Endothelial cell of umbilical vein (primary cell): ENCODE results near the gene GNB5. TPM values are rescaled to one million over a fixed set of nuclear protein-coding genes. Genes with fewer than 3 reads are reported as not detected.

ENCODE experiments used
- BruUV-seq: library from RNA; stranded (reverse); fragments of 400-500 nt; replicated peaks from 2 replicates; lab custom pipeline; 2021; lab: Mats Ljungman, UMichigan
- CTCF ChIA-PET: fragments of 300-600, 350-600 bp; sonication (Branson Sonifier 250); formaldehyde crosslinking; loops from one replicate; lab custom pipeline; 2021; ENCODE audit warnings: antibody characterized with exemption, inconsistent platforms; lab: Charles Lee
- POLR2A ChIA-PET: fragments of 300-600, 350-600 bp; sonication (Branson Sonifier 250); formaldehyde crosslinking; loops from one replicate; lab custom pipeline; 2021; ENCODE audit warnings: antibody characterized with exemption, inconsistent platforms; lab: Charles Lee
- DNase-seq: peaks from one replicate; pipeline ENCODE4 v3.0.0-alpha.2; 2011; ENCODE audit warnings: low read depth, low spot score
- FAIRE-seq: peaks from 2 replicates; lab custom pipeline; 2011; peaks lifted over from hg19 to GRCh38; lab: Jason Lieb, UNC
- H2AFZ ChIP-seq: 2 replicates; pipeline ENCODE4 v1.6.0; 2012; ENCODE audit warnings: low read depth, low read length, control low read depth, inconsistent platforms
- H3K27ac ChIP-seq: 2 replicates; pipeline ENCODE4 v1.5.1; 2011; ENCODE audit warnings: low read depth, mild to moderate bottlenecking, control low read depth, low read length, moderate library complexity; ENCODE audit not compliant: insufficient read depth
- H3K27me3 ChIP-seq, 2 experiments: 2 replicates each; pipeline versions ENCODE4 v1.6.0 to v1.6.1; 2011; ENCODE audit warnings: low read length in 2 of 2, mixed read lengths in 1 of 2; ENCODE audit not compliant: control insufficient read depth in 2 of 2, insufficient read depth in 2 of 2
- H3K36me3 ChIP-seq, 2 experiments: 2 replicates in 1 of 2; 3 replicates in 1 of 2; pipeline ENCODE4 v1.5.1; 2011; ENCODE audit warnings: low read length in 2 of 2, mild to moderate bottlenecking in 1 of 2, moderate library complexity in 1 of 2; ENCODE audit not compliant: control insufficient read depth in 2 of 2, insufficient read depth in 2 of 2; ENCODE audit errors: extremely low read depth in 1 of 2
- H3K4me1 ChIP-seq: 3 replicates; pipeline ENCODE4 v1.5.1; 2011; ENCODE audit warnings: mild to moderate bottlenecking, low read length; ENCODE audit not compliant: control insufficient read depth, insufficient read depth; ENCODE audit errors: extremely low read depth
- H3K4me2 ChIP-seq: 2 replicates; pipeline ENCODE4 v1.6.1; 2011; ENCODE audit warnings: low read length, control low read depth, mixed read lengths; ENCODE audit not compliant: insufficient read depth
- H3K4me3 ChIP-seq, 3 experiments: fragments of 200-600 bp in 1 of 3; sonication (generic), shearing (Covaris generic) in 1 of 3; replicated peaks in 1 of 3; 2 replicates each; pipeline ENCODE4 v1.5.1; 2011 to 2016; ENCODE audit warnings: control low read depth in 3 of 3, low read length in 3 of 3, mild to moderate bottlenecking in 2 of 3, inconsistent platforms in 1 of 3, low read depth in 1 of 3, moderate library complexity in 1 of 3; ENCODE audit not compliant: insufficient read depth in 1 of 3
- H3K79me2 ChIP-seq: 2 replicates; pipeline ENCODE4 v1.6.0; 2012; ENCODE audit warnings: low read length, inconsistent platforms; ENCODE audit not compliant: control insufficient read depth, insufficient read depth
- H3K9ac ChIP-seq: replicated peaks from 2 replicates; pipeline ENCODE3; 2011; ENCODE audit warnings: low read length, control low read depth; ENCODE audit not compliant: insufficient read depth; ENCODE audit errors: extremely low read depth
- H3K9me1 ChIP-seq: replicated peaks from 3 replicates; pipeline ENCODE4 v1.6.0; 2011; ENCODE audit warnings: mild to moderate bottlenecking, low read length; ENCODE audit not compliant: control insufficient read depth, insufficient read depth; ENCODE audit errors: extremely low read depth
- H3K9me3 ChIP-seq: replicated peaks from 2 replicates; pipeline ENCODE4 v1.5.1; 2012; ENCODE audit warnings: low read length, inconsistent platforms; ENCODE audit not compliant: control insufficient read depth, insufficient read depth
- H4K20me1 ChIP-seq: replicated peaks from 2 replicates; pipeline ENCODE3; 2011; ENCODE audit warnings: mild to moderate bottlenecking, low read length; ENCODE audit not compliant: control insufficient read depth, insufficient read depth; ENCODE audit errors: extremely low read depth
- EZH2 ChIP-seq: IDR thresholded peaks from 2 replicates; pipeline ENCODE4 v1.6.1; 2012; ENCODE audit warnings: borderline replicate concordance, low read depth, mild to moderate bottlenecking, moderate library complexity, low read length, inconsistent platforms; ENCODE audit not compliant: severe bottlenecking
- FOS ChIP-seq: IDR thresholded peaks from 2 replicates; pipeline ENCODE4 v1.6.1; 2011; ENCODE audit warnings: mild to moderate bottlenecking, low read length, moderate library complexity, borderline replicate concordance; ENCODE audit not compliant: insufficient read depth
- GATA2 ChIP-seq: IDR thresholded peaks from 2 replicates; pipeline ENCODE4 v1.7.0; 2011; ENCODE audit warnings: low read depth, mild to moderate bottlenecking, moderate library complexity, mixed read lengths, low read length; ENCODE audit not compliant: insufficient read length, insufficient read depth
- JUN ChIP-seq: IDR thresholded peaks from 2 replicates; pipeline ENCODE4 v1.6.1; 2011; ENCODE audit warnings: borderline replicate concordance, low read depth; ENCODE audit not compliant: insufficient read length, insufficient read depth
- MYC ChIP-seq: IDR thresholded peaks from one replicate; pipeline ENCODE4 v1.6.1; 2011; ENCODE audit warnings: mild to moderate bottlenecking, low read depth, low read length
- POLR2A ChIP-seq: IDR thresholded peaks from 2 replicates; pipeline ENCODE4 v1.6.1; 2012; ENCODE audit warnings: low read depth, mild to moderate bottlenecking, control low read depth, low read length
- POLR2AphosphoS5 ChIP-seq: IDR thresholded peaks from 2 replicates; pipeline ENCODE4 v1.6.1; 2012; ENCODE audit warnings: low read depth, mild to moderate bottlenecking, control low read depth, low read length, moderate library complexity; ENCODE audit not compliant: insufficient read depth
- dilution Hi-C: fragments of 300-500 bp; cut with MboI; formaldehyde crosslinking; loops from one replicate; pipeline ENCODE4 v1.15.0; 2019; ENCODE audit warnings: low sequenced_read_pairs; ENCODE audit not compliant: extremely low pct_ligation_motif_present
- intact Hi-C: fragments of 100-400 bp; cut with micrococcal nuclease; formaldehyde crosslinking; loops from one replicate; pipeline ENCODE4 v1.10.0; 2022
- polyA plus RNA-seq, 4 experiments: library from polyadenylated mRNA; depleted of rRNA in 3 of 4; stranded (reverse) in 3 of 4; unstranded in 1 of 4; fragments of >200 nt; gene quantifications; 2 replicates each; pipeline versions ENCODE4 v1.2.1 to v1.2.3, GENCODE V29; 2011 to 2012; ENCODE audit warnings: missing spikeins in 1 of 4
- total RNA-seq: library from RNA; stranded (reverse); gene quantifications from 2 replicates; pipeline ENCODE4 v1.2.3, GENCODE V29; 2021
- TF ChIP-seq, protein P1 (sequence below), 2 donors: IDR thresholded peaks; 1 replicate in 1 of 2; 2 replicates in 1 of 2; pipeline ENCODE4 v1.5.1; 2011; ENCODE audit warnings: low read length in 2 of 2, mild to moderate bottlenecking in 2 of 2, moderate library complexity in 2 of 2, control low read depth in 1 of 2, inconsistent platforms in 1 of 2, low read depth in 1 of 2; ENCODE audit not compliant: insufficient read depth in 1 of 2; ENCODE audit errors: extremely low read depth in 1 of 2
- TF ChIP-seq, protein P2 (sequence below): IDR thresholded peaks from 2 replicates; pipeline ENCODE4 v1.6.1; 2011; ENCODE audit not compliant: insufficient read depth, insufficient read length

Gene GNB5
- total and polyA plus RNA-seq, 2 donors (not counting 3 experiments of a cell fraction or from before 2014, with no cell fraction given), result 15.6 to 16.8 TPM

DNA sequence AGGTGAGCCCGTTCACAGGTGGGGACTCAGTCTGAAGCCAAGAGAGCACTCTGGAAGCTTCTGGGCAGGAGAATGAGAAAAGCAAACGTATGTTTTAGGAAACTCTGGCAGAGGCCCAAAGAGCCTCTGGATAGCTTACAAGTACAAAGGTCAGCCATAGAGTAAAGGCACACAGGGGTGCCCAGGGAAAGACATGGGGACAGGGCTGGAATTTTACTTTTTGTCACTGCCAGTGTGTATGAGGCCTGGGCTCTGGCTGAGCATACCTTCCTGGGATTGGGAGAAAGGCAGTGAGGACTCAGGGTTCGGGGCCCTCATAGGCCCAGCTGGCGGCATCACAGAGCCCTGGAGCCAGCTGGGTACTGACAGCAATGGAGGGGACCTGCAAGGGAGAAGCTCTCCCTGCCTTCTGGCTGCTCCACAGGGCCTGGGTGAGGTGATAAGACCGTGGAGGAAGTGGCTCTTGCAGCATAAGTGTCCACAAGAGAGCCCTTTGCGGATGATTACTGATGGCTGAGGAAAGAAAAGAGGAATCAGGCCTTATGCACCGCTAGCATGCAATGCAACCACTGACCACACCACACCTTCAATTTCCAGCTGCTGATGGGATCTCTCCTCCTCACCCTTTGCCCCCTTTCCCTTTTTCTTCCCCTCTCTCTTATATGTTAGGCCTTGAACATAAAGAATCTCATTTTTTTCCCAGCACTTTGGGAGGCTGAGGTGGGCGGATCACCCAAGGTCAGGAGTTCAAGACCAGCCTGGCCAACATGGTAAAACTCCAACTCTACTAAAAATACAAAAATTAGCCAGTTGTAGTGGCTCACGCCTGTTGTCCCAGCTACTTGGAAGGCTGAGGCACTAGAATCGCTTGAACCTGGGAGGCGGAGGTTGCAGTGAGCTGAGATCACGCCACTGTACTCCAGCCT, 53.5 kb downstream of the GNB5 start:
- H3K4me1 ChIP-seq, result no peaks in the 10 kb centered on the region
- no peaks in the 10 kb centered on the region for H4K20me1 ChIP-seq
- H3K36me3 ChIP-seq, result no peaks in the 10 kb centered on the region
- POLR2A ChIA-PET, result no interaction called here
- no peak overlapping the region for H3K4me3 ChIP-seq
- no peaks in the 10 kb centered on the region for H3K27me3 ChIP-seq
- CTCF ChIA-PET, result interaction anchor here (1.2 to 5.0 kb wide), 5 partner anchors 13 to 156 kb away, joined by 3 to 102 read pairs (median 5); no protein-coding TSS in a partner anchor
- H3K27ac ChIP-seq, result no peak overlapping the region
- no peaks in the 10 kb centered on the region for H3K9me1 ChIP-seq
- no peak for TF ChIP-seq FOS
- no peak for TF ChIP-seq EZH2
- no peak for TF ChIP-seq MYC
- TF ChIP-seq, protein P1, sequence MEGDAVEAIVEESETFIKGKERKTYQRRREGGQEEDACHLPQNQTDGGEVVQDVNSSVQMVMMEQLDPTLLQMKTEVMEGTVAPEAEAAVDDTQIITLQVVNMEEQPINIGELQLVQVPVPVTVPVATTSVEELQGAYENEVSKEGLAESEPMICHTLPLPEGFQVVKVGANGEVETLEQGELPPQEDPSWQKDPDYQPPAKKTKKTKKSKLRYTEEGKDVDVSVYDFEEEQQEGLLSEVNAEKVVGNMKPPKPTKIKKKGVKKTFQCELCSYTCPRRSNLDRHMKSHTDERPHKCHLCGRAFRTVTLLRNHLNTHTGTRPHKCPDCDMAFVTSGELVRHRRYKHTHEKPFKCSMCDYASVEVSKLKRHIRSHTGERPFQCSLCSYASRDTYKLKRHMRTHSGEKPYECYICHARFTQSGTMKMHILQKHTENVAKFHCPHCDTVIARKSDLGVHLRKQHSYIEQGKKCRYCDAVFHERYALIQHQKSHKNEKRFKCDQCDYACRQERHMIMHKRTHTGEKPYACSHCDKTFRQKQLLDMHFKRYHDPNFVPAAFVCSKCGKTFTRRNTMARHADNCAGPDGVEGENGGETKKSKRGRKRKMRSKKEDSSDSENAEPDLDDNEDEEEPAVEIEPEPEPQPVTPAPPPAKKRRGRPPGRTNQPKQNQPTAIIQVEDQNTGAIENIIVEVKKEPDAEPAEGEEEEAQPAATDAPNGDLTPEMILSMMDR (IDR thresholded peaks at IDR 0.05; ENCODE audit: extremely low read depth in 1 of 2, insufficient read depth in 1 of 2, low read depth in 1 of 2, low read length in 2 of 2), result no peak
- TF ChIP-seq, protein P2, sequence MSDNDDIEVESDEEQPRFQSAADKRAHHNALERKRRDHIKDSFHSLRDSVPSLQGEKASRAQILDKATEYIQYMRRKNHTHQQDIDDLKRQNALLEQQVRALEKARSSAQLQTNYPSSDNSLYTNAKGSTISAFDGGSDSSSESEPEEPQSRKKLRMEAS, result no peak
- TF ChIP-seq POLR2A, result no peak
- TF ChIP-seq JUN, result no peak
- TF ChIP-seq POLR2AphosphoS5, result no peak
- no peak for TF ChIP-seq GATA2
- intact Hi-C loops, result loop anchor here (2.0 to 10.0 kb wide), 2 partner anchors 43 to 353 kb away; no protein-coding TSS in a partner anchor
- no peak overlapping the region for H2AFZ ChIP-seq
- no TSS peak for BruUV-seq
- no peaks in the 10 kb centered on the region for H3K79me2 ChIP-seq
- DNase-seq (no peak), FAIRE-seq (no peak)
- no peak overlapping the region for H3K9ac ChIP-seq
- no peaks in the 10 kb centered on the region for H3K9me3 ChIP-seq
- H3K4me2 ChIP-seq, result no peak overlapping the region
- dilution Hi-C loops, result no loop called here
